GM12878 (cell line): ENCODE measurements around the gene FBXO7. TPM values are rescaled to one million over a fixed set of nuclear protein-coding genes. Genes with fewer than 3 reads are reported as not detected.

Experiments used
- ATF2 ChIP-seq: IDR thresholded peaks from 2 replicates; pipeline ENCODE4 v1.6.1; 2012; ENCODE audit warnings: low read length, inconsistent platforms
- CEBPZ ChIP-seq: fragments of 150-350 bp; IDR thresholded peaks from 2 replicates; pipeline ENCODE4 v1.6.1; 2016; ENCODE audit warnings: low read depth, low read length
- CREM ChIP-seq: IDR thresholded peaks from 2 replicates; pipeline ENCODE4 v1.6.1; 2014; ENCODE audit warnings: antibody characterized with exemption, low read depth
- E2F8 ChIP-seq: fragments of 450-650 bp; IDR thresholded peaks from 2 replicates; pipeline ENCODE4 v1.6.1; 2018; ENCODE audit warnings: mild to moderate bottlenecking, low read depth, moderate library complexity; ENCODE audit not compliant: partially characterized antibody
- E4F1 ChIP-seq: fragments of 450-650 bp; IDR thresholded peaks from 2 replicates; pipeline ENCODE4 v1.6.1; 2018; ENCODE audit warnings: borderline replicate concordance, mild to moderate bottlenecking; ENCODE audit not compliant: partially characterized antibody
- EP300 ChIP-seq, 2 experiments: fragments of 150-350 bp in 1 of 2; IDR thresholded peaks; 2 replicates each; pipeline ENCODE4 v1.6.1; 2011 to 2012; ENCODE audit warnings: low read depth in 2 of 2, low read length in 2 of 2, borderline replicate concordance in 1 of 2, improper control_type of control experiment in 1 of 2, inconsistent platforms in 1 of 2; ENCODE audit not compliant: control insufficient read depth in 1 of 2
- HDAC2 ChIP-seq: fragments of 200-600 bp; sonication (generic); IDR thresholded peaks from 2 replicates; pipeline ENCODE4 v1.6.1; 2017
- SIX5 ChIP-seq: IDR thresholded peaks from 2 replicates; pipeline ENCODE4 v1.6.1; 2011; ENCODE audit warnings: mild to moderate bottlenecking, low read depth, low read length, moderate library complexity; ENCODE audit not compliant: severe bottlenecking
- SMARCA5 ChIP-seq: fragments of 450-650 bp; IDR thresholded peaks from 2 replicates; pipeline ENCODE4 v1.6.1; 2017; ENCODE audit warnings: mild to moderate bottlenecking
- SPI1 ChIP-seq: IDR thresholded peaks from 2 replicates; pipeline ENCODE4 v1.6.1; 2011; ENCODE audit warnings: low read depth, mild to moderate bottlenecking, low read length, moderate library complexity, borderline replicate concordance; ENCODE audit not compliant: insufficient read depth
- SREBF1 ChIP-seq: IDR thresholded peaks from 2 replicates; pipeline ENCODE4 v1.6.1; 2012; ENCODE audit warnings: mild to moderate bottlenecking, low read length
- ZNF592 ChIP-seq: fragments of 450-650 bp; IDR thresholded peaks from 2 replicates; pipeline ENCODE4 v1.6.1; 2017; ENCODE audit warnings: mild to moderate bottlenecking, moderate library complexity
- ZZZ3 ChIP-seq: IDR thresholded peaks from 2 replicates; pipeline ENCODE4 v1.6.1; 2011; ENCODE audit warnings: low read depth; ENCODE audit not compliant: control insufficient read depth, insufficient read length
- polyA plus RNA-seq, 11 experiments: library from polyadenylated mRNA; depleted of rRNA in 4 of 11; unstranded in 6 of 11; stranded (reverse) in 5 of 11; fragments of >200 nt; fragmentation: Nextera tagmentation in 4 of 11; fragmentation: Illumina TruSeq in 1 of 11; extraction: Ambion mirVana in 4 of 11; extraction: Trizol in 1 of 11; gene quantifications; 1 replicate in 1 of 11; 2 replicates in 10 of 11; pipeline versions ENCODE4 v1.2.1 to v1.2.3, GENCODE V29; 2011 to 2016; ENCODE audit warnings: inconsistent platforms in 2 of 11, missing spikeins in 2 of 11, low read depth in 1 of 11
- total RNA-seq, 4 experiments: library from RNA; depleted of rRNA in 3 of 4; stranded (reverse); fragments of >200 nt in 3 of 4; fragmentation: Illumina TruSeq in 1 of 4; extraction: Trizol in 1 of 4; gene quantifications; 2 replicates each; pipeline versions ENCODE4 v1.2.1 to v1.2.3, GENCODE V29; 2013 to 2021

The FBXO7 gene
- total and polyA plus RNA-seq, 10 of the 15 experiments (the other 5 are each of a cell fraction or from before 2014, with no cell fraction given), result 37.3 to 192 (median 110) TPM

- no peak for TF ChIP-seq ZNF592
- TF ChIP-seq HDAC2, result no peak
- no peak for TF ChIP-seq SIX5
- TF ChIP-seq E4F1, result peak; percentile 81
- TF ChIP-seq EP300 (IDR thresholded peaks at IDR 0.05; ENCODE audit: borderline replicate concordance in 1 of 2, control insufficient read depth in 1 of 2, low read depth in 2 of 2, low read length in 2 of 2), result no peak
- peak; percentile 49; the same call in 1 of the 2 replicates for TF ChIP-seq CREM
- no peak for TF ChIP-seq ZZZ3
- 0 out of 2 replicates have a peak, but pooled peaks have one; percentile 2 for TF ChIP-seq SPI1
- TF ChIP-seq ATF2, result no peak
- TF ChIP-seq SMARCA5, result 0 out of 2 replicates have a peak, but pooled peaks have one; percentile 58
- no peak for TF ChIP-seq E2F8
- TF ChIP-seq CEBPZ, result no peak
- no peak for TF ChIP-seq SREBF1
These were observed at the start of gene FBXO7 (continued) for GRCh38 chr22:32474635-32475467.
